ENCODE measurements around the gene GPC5. TPM values are rescaled to one million over a fixed set of nuclear protein-coding genes. Genes with fewer than 3 reads are reported as not detected.

Gene GPC5
- total RNA-seq, 1 experiment from 2014 or later = 0.15 TPM

- no peaks in the 10 kb centered on the region for H3K23me2 ChIP-seq (ENCODE audit: insufficient read length, low read depth, low read length, poor library complexity, severe bottlenecking)
- H2AK5ac ChIP-seq (ENCODE audit: insufficient read length, low read length) = no peak overlapping the region
- H4K5ac ChIP-seq (ENCODE audit: insufficient read length, low read depth, low read length) = no peak overlapping the region
- H3K56ac ChIP-seq (ENCODE audit: insufficient read length, low read depth, low read length) = no peak overlapping the region
- H3K9me3 ChIP-seq (ENCODE audit: control insufficient read depth, low read depth, low read length) = no peaks in the 10 kb centered on the region
- no peak overlapping the region for H2BK120ac ChIP-seq (ENCODE audit: low read depth, low read length, poor library complexity, severe bottlenecking)
- no peaks in the 10 kb centered on the region for H3K79me2 ChIP-seq (ENCODE audit: insufficient read depth, low read length)
- no peak overlapping the region for H3K9ac ChIP-seq (ENCODE audit: extremely low read depth, insufficient read length, low read length)
- no peak overlapping the region for H3K18ac ChIP-seq (ENCODE audit: insufficient read length, low read depth, low read length)
- Mint-ChIP-seq H3K36me3 (ENCODE audit: insufficient read depth in 1 of 3, low read depth in 3 of 3) (no peaks in the 10 kb centered on the region), H3K9me3 (no peaks in the 10 kb centered on the region; a peak in 1 of 5 replicates), H3K4me3 (no peak overlapping the region), H3K4me1 (no peaks in the 10 kb centered on the region), H3K27me3 (ENCODE audit: low read depth) (no peaks in the 10 kb centered on the region), H3K27ac (no peak overlapping the region)
- no peak overlapping the region for H3T11ph ChIP-seq (ENCODE audit: low read length)
- no peak overlapping the region for H2BK5ac ChIP-seq (ENCODE audit: insufficient read length, low read length)
- H2AFZ ChIP-seq (ENCODE audit: low read length) = no peak overlapping the region
- TF ChIP-seq CTCF (conservative IDR thresholded peaks at IDR 0.05) = no peak
- no peak overlapping the region for H4K8ac ChIP-seq (replicated peaks; ENCODE audit: insufficient read length, low read depth, low read length)
- no peaks in the 10 kb centered on the region for H3K79me1 ChIP-seq (ENCODE audit: insufficient read depth, low read depth, low read length, poor library complexity, severe bottlenecking)
- no CpG with 5 or more reads among the region's 9 CpGs for WGBS (ENCODE audit: extremely low coverage, insufficient read length, low lambda C conversion rate)
- H3K4me1 ChIP-seq (ENCODE audit: insufficient read depth, low read length) = no peaks in the 10 kb centered on the region
- H3K27ac ChIP-seq (ENCODE audit: insufficient read length, low read depth, low read length) = no peak overlapping the region
- no peak overlapping the region for H2BK20ac ChIP-seq (ENCODE audit: low read depth, low read length, poor library complexity, severe bottlenecking)
- no peak overlapping the region for H3K4ac ChIP-seq (ENCODE audit: low read depth, low read length)
- H4K91ac ChIP-seq (ENCODE audit: insufficient read length, low read depth, low read length) = no peak overlapping the region
- H2BK15ac ChIP-seq (ENCODE audit: low read depth, low read length) = no peak overlapping the region
- H3K14ac ChIP-seq (ENCODE audit: insufficient read depth, low read length) = no peak overlapping the region
- no peaks in the 10 kb centered on the region for H3K27me3 ChIP-seq (ENCODE audit: insufficient read depth, low read length)
- H3K23ac ChIP-seq (ENCODE audit: insufficient read length, low read depth, low read length) = no peak overlapping the region
- H4K20me1 ChIP-seq (ENCODE audit: control insufficient read depth, insufficient read depth, insufficient read length) = no peaks in the 10 kb centered on the region
- H3K4me2 ChIP-seq (ENCODE audit: insufficient read depth, insufficient read length, low read length) = no peak overlapping the region
- H2BK12ac ChIP-seq (ENCODE audit: insufficient read length, low read depth, low read length) = no peak overlapping the region
- no peak for DNase-seq
Observed at GRCh38 chr13:91572944-91573598, 174.7 kb downstream of the GPC5 start.

All from H9 (cell line).